ENCODE measurements around the gene P2RY13. TPM values are rescaled to one million over a fixed set of nuclear protein-coding genes. Genes with fewer than 3 reads are reported as not detected.

P2RY13 gene
- total RNA-seq, 1 experiment from 2014 or later = not detected

- TF ChIP-seq PREB (CRISPR knock-in tag; IDR thresholded peaks at IDR 0.05; ENCODE audit: borderline replicate concordance) (no peak), AR (CRISPR knock-in tag; IDR thresholded peaks at IDR 0.05) (no peak), ZNF232 (CRISPR knock-in tag; IDR thresholded peaks at IDR 0.05) (no peak), ERG (CRISPR knock-in tag; IDR thresholded peaks at IDR 0.05) (no peak), E2F1 (CRISPR knock-in tag; IDR thresholded peaks at IDR 0.05) (no peak), TEAD1 (CRISPR knock-in tag; IDR thresholded peaks at IDR 0.05) (no peak)
Observed at GRCh38 chr3:151367448-151367847, 38.1 kb upstream of the P2RY13 start (continued).

- Mint-ChIP-seq H3K27me3 (ENCODE audit: low read depth) (no peaks in the 10 kb centered on the region), H3K36me3 (peaks cover 3% of the 10 kb centered on the region; the same call in 1 of the 2 replicates), H3K4me3 (no peak overlapping the region), H3K9me3 (no peaks in the 10 kb centered on the region), H3K4me1 (peaks cover 25% of the 10 kb centered on the region), H3K27ac (no peak overlapping the region)
- no peak for DNase-seq (ENCODE audit: low spot score)
- no peak for ATAC-seq
- ChIA-PET POLR2A (no interaction called here), CTCF (interaction anchor here (1.0 kb wide), 1 partner anchor 12 kb away, joined by 3 read pairs; no protein-coding TSS in a partner anchor)
- TF ChIP-seq OVOL2 (CRISPR knock-in tag; IDR thresholded peaks at IDR 0.05; ENCODE audit: borderline replicate concordance) (no peak), IRF1 (CRISPR knock-in tag; IDR thresholded peaks at IDR 0.05) (no peak), FOXP1 (CRISPR knock-in tag; IDR thresholded peaks at IDR 0.05; ENCODE audit: borderline replicate concordance) (no peak), GTF2I (CRISPR knock-in tag; conservative IDR thresholded peaks at IDR 0.05) (no peak), ZMAT4 (CRISPR knock-in tag; IDR thresholded peaks at IDR 0.05) (no peak), ESRRA (CRISPR knock-in tag; IDR thresholded peaks at IDR 0.05; ENCODE audit: borderline replicate concordance) (no peak), PRDM15 (CRISPR knock-in tag; IDR thresholded peaks at IDR 0.05) (no peak), STAT6 (CRISPR knock-in tag; conservative IDR thresholded peaks at IDR 0.05; ENCODE audit: low read depth) (no peak)
Observed at GRCh38 chr3:151366993-151367392, 37.6 kb upstream of the P2RY13 start.
